Gastrocnemius medialis (tissue), 4 donors: Measurements from ENCODE around the gene RERE.

Experiments
- POLR2A ChIP-seq, 2 donors: fragments of 450-650 bp; IDR thresholded peaks; one replicate each; pipeline ENCODE4 v1.6.1; 2017; ENCODE audit warnings: antibody characterized with exemption in 2 of 2, mild to moderate bottlenecking in 2 of 2, moderate library complexity in 2 of 2
- TF ChIP-seq, protein P1 (sequence below), 5 experiments: fragments of 450-650 bp in 3 of 5; fragments of 200-600 bp in 2 of 5; sonication (generic) in 2 of 5; IDR thresholded peaks in 4 of 5; conservative IDR thresholded peaks in 1 of 5; 1 replicate in 4 of 5; 2 replicates in 1 of 5; pipeline ENCODE4 v1.5.1; 2016 to 2019; ENCODE audit warnings: antibody characterized with exemption in 5 of 5, mild to moderate bottlenecking in 3 of 5, moderate library complexity in 3 of 5

DNA sequence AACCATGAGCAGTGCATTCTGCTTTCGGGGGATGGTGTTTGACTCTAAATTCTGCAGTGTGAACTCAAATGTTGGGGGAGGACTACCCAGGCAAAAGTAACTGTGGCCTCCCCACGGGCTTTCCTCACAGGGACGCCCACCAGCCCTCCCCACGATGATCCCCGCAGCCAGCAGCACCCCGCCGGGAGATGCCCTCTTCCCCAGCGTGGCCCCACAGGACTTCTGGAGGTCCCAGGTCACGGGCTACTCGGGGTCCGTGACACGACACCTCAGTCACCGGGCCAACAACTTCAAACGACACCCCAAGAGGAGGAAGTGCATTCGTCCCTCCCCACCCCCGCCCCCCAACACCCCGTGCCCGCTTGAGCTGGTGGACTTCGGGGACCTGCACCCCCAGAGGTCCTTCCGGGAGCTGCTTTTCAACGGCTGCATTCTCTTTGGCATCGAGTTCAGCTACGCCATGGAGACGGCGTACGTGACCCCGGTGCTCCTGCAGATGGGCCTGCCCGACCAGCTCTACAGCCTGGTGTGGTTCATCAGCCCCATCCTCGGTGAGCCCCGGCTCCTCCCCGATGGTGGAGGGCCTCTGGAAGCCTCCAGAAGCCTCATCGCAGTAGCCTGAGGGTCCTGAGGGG is 493.1 kb downstream of the RERE start:
- TF ChIP-seq, protein P1, sequence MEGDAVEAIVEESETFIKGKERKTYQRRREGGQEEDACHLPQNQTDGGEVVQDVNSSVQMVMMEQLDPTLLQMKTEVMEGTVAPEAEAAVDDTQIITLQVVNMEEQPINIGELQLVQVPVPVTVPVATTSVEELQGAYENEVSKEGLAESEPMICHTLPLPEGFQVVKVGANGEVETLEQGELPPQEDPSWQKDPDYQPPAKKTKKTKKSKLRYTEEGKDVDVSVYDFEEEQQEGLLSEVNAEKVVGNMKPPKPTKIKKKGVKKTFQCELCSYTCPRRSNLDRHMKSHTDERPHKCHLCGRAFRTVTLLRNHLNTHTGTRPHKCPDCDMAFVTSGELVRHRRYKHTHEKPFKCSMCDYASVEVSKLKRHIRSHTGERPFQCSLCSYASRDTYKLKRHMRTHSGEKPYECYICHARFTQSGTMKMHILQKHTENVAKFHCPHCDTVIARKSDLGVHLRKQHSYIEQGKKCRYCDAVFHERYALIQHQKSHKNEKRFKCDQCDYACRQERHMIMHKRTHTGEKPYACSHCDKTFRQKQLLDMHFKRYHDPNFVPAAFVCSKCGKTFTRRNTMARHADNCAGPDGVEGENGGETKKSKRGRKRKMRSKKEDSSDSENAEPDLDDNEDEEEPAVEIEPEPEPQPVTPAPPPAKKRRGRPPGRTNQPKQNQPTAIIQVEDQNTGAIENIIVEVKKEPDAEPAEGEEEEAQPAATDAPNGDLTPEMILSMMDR (IDR thresholded peaks at IDR 0.05 in 4 of 5, conservative IDR thresholded peaks at IDR 0.05 in 1 of 5), result no peak
- no peak for TF ChIP-seq POLR2A (IDR thresholded peaks at IDR 0.05)
